Spleen (tissue), 11 donors: ENCODE data around the gene FKBP7. TPM values are rescaled to one million over a fixed set of nuclear protein-coding genes. Genes with fewer than 3 reads are reported as not detected.
A peak's percentile ranks its signal among the peaks of the same experiment; 100 is the strongest.

Experiments used
- DNase-seq: peaks from one replicate; pipeline ENCODE4 v3.0.0-alpha.2; 2020
- H3K27ac ChIP-seq, 8 donors: fragments of 200-600 bp; sonication (generic) in 7 of 8; 1 replicate in 4 of 8; 2 replicates in 4 of 8; pipeline versions ENCODE4 v1.5.0 to v1.8.0; 2016 to 2021; ENCODE audit warnings: inconsistent platforms in 4 of 8, mild to moderate bottlenecking in 4 of 8, moderate library complexity in 1 of 8
- H3K27me3 ChIP-seq, 7 donors: fragments of 200-600 bp; sonication (generic) in 6 of 7; replicated peaks in 1 of 7; 1 replicate in 4 of 7; 2 replicates in 3 of 7; pipeline versions ENCODE4 v1.5.0 to v1.8.0; 2016 to 2021; ENCODE audit warnings: inconsistent platforms in 3 of 7, mild to moderate bottlenecking in 1 of 7
- H3K36me3 ChIP-seq, 6 donors: fragments of 200-600 bp; sonication (generic) in 5 of 6; 1 replicate in 4 of 6; 2 replicates in 2 of 6; pipeline versions ENCODE4 v1.5.0 to v1.8.0; 2016 to 2021; ENCODE audit warnings: inconsistent platforms in 2 of 6
- H3K4me1 ChIP-seq, 6 donors: fragments of 200-600 bp; sonication (generic) in 5 of 6; 1 replicate in 3 of 6; 2 replicates in 3 of 6; pipeline versions ENCODE4 v1.5.0 to v1.8.0; 2016 to 2021; ENCODE audit warnings: inconsistent platforms in 3 of 6
- H3K4me3 ChIP-seq, 8 donors: fragments of 200-600 bp; sonication (generic) in 7 of 8; 1 replicate in 4 of 8; 2 replicates in 4 of 8; pipeline versions ENCODE4 v1.5.0 to v1.8.0; 2016 to 2021; ENCODE audit warnings: inconsistent platforms in 4 of 8, mild to moderate bottlenecking in 4 of 8, moderate library complexity in 2 of 8
- H3K9me3 ChIP-seq, 8 donors: fragments of 200-600 bp; sonication (generic) in 7 of 8; 1 replicate in 4 of 8; 2 replicates in 4 of 8; pipeline versions ENCODE4 v1.5.0 to v1.8.0; 2016 to 2021; ENCODE audit warnings: inconsistent platforms in 4 of 8
- POLR2A ChIP-seq, 3 donors: fragments of 450-650 bp; IDR thresholded peaks; one replicate each; pipeline ENCODE4 v1.5.1; 2017; ENCODE audit warnings: antibody characterized with exemption in 3 of 3, mild to moderate bottlenecking in 1 of 3
- POLR2AphosphoS5 ChIP-seq, 3 donors: sonication (generic); formaldehyde crosslinking; IDR thresholded peaks; one replicate each; pipeline ENCODE4 v1.5.1; 2017; ENCODE audit warnings: antibody characterized with exemption in 3 of 3
- WGBS, 5 donors: extraction: QIAGEN DNeasy Blood & Tissue Kit in 3 of 5; methylation state at CpG; one replicate each; pipeline versions ENCODE4 v1.1.5 to v1.1.7; 2013 to 2018; 5-methylcytosine and 5-hydroxymethylcytosine counted together
- intact Hi-C: fragments of 100-400 bp; cut with DNase I; formaldehyde crosslinking; loops from one replicate; pipeline ENCODE4 v1.15.0; 2023; ENCODE audit warnings: low total_unique reads
- polyA plus RNA-seq, 3 donors: library from polyadenylated mRNA; stranded (reverse); fragments of 200-250 nt; gene quantifications; one replicate each; pipeline ENCODE4 v1.2.1, GENCODE V29; 2013
- total RNA-seq, 7 donors: library from RNA; depleted of rRNA in 3 of 7; stranded (reverse); fragments of >200 nt in 3 of 7; fragmentation: NEBNext Ultra II Directional in 4 of 7; extraction: Animal tissue kit (Norgen Biotek cat#: 25700) in 4 of 7; gene quantifications; one replicate each; pipeline versions ENCODE4 v1.1.0 to v1.2.1, GENCODE V29; 2016 to 2021
- TF ChIP-seq, protein P1 (sequence below), 11 experiments: fragments of 200-600 bp in 7 of 11; fragments of 450-650 bp in 4 of 11; sonication (generic) in 4 of 11; IDR thresholded peaks in 8 of 11; conservative IDR thresholded peaks in 3 of 11; 1 replicate in 7 of 11; 2 replicates in 4 of 11; pipeline versions ENCODE4 v1.4.0 to v1.8.0; 2016 to 2021; ENCODE audit warnings: antibody characterized with exemption in 11 of 11, inconsistent platforms in 4 of 11, mild to moderate bottlenecking in 1 of 11
- donor health status: healthy with polysubstance abuse.
- donor health status: DM: no; HTN: no; CAD: no; lungs with moderate emphysema.
- donor health status: DM: no; HTN: no; CAD: no.
- donor health status: Bipolar disorder and iron deficiency.
- donor health status: healthy.
- donor health status: DM: no; HTN: no; CAD: no.
- donor health status: DM: yes; HTN: yes; CAD: no.

FKBP7 gene
- total and polyA plus RNA-seq, 10 donors = 1.8 to 5.8 (median 3.6) TPM

DNA sequence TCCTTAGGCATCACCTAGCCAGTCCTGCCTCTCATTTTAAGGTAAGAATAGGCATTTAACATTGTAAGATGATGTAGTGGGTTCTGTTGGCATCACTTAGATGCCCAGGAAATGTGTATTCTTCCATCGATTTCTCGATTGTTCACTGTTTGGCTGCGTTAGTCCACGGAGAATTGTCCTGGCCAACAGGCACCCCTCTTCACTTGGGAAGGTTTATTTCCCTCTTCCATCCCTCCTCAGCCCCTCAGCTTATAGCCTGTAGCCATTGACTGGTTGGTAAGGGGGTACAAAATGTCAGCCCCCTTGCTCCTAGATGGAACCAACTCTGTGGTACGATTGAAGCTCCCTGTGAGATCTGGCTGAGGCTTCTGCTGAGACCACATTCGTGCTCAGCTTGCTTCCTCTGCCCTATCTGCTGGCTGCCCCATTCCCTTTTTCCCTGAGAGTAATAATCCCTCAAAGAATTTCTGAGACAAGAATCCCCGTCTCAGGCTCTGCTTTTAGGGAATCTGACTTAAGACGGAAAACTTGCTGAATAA, 45.3 kb upstream of the FKBP7 start:
- no peaks in the 10 kb centered on the region for H3K27me3 ChIP-seq
- intact Hi-C loops = no loop called here
- H3K4me1 ChIP-seq = peaks cover 0 to 41% (median 14%) of the 10 kb centered on the region in 6 donors
- H3K9me3 ChIP-seq = no peaks in the 10 kb centered on the region
- H3K36me3 ChIP-seq = peaks cover 0 to 14% (median 0%) of the 10 kb centered on the region in 6 donors
- peak overlapping the region; percentile 64 to 92 (median 78) for H3K27ac ChIP-seq
- TF ChIP-seq, protein P1, sequence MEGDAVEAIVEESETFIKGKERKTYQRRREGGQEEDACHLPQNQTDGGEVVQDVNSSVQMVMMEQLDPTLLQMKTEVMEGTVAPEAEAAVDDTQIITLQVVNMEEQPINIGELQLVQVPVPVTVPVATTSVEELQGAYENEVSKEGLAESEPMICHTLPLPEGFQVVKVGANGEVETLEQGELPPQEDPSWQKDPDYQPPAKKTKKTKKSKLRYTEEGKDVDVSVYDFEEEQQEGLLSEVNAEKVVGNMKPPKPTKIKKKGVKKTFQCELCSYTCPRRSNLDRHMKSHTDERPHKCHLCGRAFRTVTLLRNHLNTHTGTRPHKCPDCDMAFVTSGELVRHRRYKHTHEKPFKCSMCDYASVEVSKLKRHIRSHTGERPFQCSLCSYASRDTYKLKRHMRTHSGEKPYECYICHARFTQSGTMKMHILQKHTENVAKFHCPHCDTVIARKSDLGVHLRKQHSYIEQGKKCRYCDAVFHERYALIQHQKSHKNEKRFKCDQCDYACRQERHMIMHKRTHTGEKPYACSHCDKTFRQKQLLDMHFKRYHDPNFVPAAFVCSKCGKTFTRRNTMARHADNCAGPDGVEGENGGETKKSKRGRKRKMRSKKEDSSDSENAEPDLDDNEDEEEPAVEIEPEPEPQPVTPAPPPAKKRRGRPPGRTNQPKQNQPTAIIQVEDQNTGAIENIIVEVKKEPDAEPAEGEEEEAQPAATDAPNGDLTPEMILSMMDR (IDR thresholded peaks at IDR 0.05 in 8 of 11, conservative IDR thresholded peaks at IDR 0.05 in 3 of 11) = no peak
- TF ChIP-seq POLR2AphosphoS5 (IDR thresholded peaks at IDR 0.05) (no peak), POLR2A (IDR thresholded peaks at IDR 0.05) (no peak)
- 25 to 45% (median 31%) methylated on average over 8 of the region's 8 CpGs for WGBS, 5 donors
- peak overlapping the region; percentile 45 to 83 (median 52) for H3K4me3 ChIP-seq
- no peak for DNase-seq

DNA sequence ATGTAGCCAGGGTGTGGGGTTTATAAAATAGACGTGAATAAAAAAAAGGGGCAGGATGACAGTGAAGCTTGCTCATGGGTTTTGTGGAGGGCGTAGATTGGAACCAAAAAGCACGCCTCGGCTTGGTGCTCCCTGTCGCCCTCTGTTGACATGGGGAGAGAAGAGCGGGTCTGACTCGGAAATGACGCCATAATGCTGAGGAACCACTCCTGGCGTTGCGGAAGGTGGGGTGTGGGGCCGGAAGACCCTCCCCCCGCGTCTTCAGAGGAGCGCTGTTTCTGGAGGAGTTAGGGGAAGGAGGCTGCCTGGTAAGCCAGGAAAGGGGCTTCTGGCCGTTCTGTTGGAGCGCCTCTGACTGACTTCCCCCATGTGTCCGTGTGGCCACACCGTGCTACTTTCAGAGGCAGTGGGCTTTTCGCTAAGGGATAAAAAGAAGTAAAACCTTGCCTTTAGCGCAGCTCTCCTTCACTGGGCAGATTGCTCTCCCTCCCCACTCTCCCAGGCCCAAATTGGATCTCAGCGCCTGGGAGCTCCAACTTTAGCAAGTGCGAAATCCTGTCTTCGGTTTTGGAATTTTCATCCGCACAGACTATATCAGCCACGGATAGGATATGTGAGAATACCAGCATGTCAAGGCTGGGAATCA, 44.7 kb upstream of the FKBP7 start:
- intact Hi-C loops = no loop called here
- H3K27ac ChIP-seq = peak overlapping the region; percentile 64 to 92 (median 78)
- H3K27me3 ChIP-seq = no peaks in the 10 kb centered on the region
- peak; percentile 95 for DNase-seq
- H3K9me3 ChIP-seq = no peaks in the 10 kb centered on the region
- H3K36me3 ChIP-seq = peaks cover 0 to 15% (median 3%) of the 10 kb centered on the region in 6 donors
- TF ChIP-seq, protein P1 (IDR thresholded peaks at IDR 0.05 in 8 of 11, conservative IDR thresholded peaks at IDR 0.05 in 3 of 11) = peak; percentile 53 to 89 (median 77)
- TF ChIP-seq POLR2A (IDR thresholded peaks at IDR 0.05) = no peak
- TF ChIP-seq POLR2AphosphoS5 (IDR thresholded peaks at IDR 0.05) = peak; percentile 85 to 92 (median 89)
- WGBS, 5 donors = 14 to 24% (median 17%) methylated on average over 25 of the region's 25 CpGs
- H3K4me1 ChIP-seq = peaks cover 0 to 36% (median 13%) of the 10 kb centered on the region in 6 donors
- peak overlapping the region; percentile 45 to 83 (median 52) for H3K4me3 ChIP-seq

DNA sequence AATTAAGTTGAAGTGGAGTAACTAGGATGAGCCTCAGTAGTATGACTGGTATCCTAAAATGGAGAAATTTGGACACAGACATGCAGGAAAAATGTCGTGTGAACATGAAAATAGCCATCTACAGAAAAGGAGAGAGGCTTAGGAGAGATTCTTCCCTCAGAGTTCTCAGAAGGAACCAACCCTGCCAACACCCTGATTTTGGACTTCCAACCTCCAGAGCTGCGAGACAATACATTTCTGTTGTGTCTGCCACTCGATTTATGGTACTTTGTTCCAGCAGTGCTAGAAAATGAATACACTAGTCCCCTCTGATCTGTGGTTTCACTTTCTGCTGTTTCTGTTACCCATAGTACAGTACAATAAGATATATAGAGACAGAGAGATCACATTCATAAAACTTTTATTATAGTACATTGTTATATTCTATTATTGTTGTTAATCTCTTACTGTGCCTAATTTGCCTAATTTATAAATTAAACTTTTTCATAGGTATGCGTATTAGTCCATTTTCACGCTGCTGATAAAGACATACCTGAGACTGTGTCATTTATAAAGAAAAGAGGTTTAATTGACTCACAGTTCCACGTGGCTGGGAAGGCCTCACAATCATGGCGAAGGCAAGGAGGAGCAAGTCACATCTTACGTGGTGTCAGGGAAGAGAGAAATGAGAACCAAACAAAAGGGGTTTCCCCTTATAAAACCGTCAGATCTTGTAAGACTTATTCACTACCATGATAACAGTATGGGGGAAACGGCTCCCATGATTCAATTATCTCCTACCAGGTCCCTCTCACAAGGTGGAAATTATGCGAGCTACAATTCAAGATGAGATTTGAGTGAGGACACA, 43.1 kb upstream of the FKBP7 start:
- Histone ChIP-seq H3K9me3 (no peaks in the 10 kb centered on the region), H3K27ac (peak overlapping the region in 2 of 8 donors; percentile 87 to 92), H3K36me3 (peaks cover 0 to 23% (median 8%) of the 10 kb centered on the region in 6 donors), H3K4me1 (peaks cover 0 to 30% (median 12%) of the 10 kb centered on the region in 6 donors), H3K4me3 (no peak overlapping the region), H3K27me3 (no peaks in the 10 kb centered on the region)
- TF ChIP-seq, protein P1 (IDR thresholded peaks at IDR 0.05 in 8 of 11, conservative IDR thresholded peaks at IDR 0.05 in 3 of 11) = no peak
- no peak for TF ChIP-seq POLR2A (IDR thresholded peaks at IDR 0.05)
- TF ChIP-seq POLR2AphosphoS5 (IDR thresholded peaks at IDR 0.05) = no peak
- 82 to 85% (median 85%) methylated on average over 11 of the region's 11 CpGs for WGBS, 5 donors
- DNase-seq = no peak
- intact Hi-C loops = no loop called here
